Gastroesophageal sphincter (tissue), 4 donors: ENCODE measurements around the gene SELENOW. TPM values are rescaled to one million over a fixed set of nuclear protein-coding genes. Genes with fewer than 3 reads are reported as not detected.
"Not testable (repeated sequence)": the region's sequence is repeated elsewhere in the genome, so short reads cannot be mapped to it uniquely, and the experiment has no call there.

Source experiments
- ATAC-seq: fragments of 150-250 bp; one replicate; pipeline ENCODE4 v1.9.1; 2016; ENCODE audit warnings: mild to moderate bottlenecking, moderate library complexity
- H3K27ac ChIP-seq, 4 donors: fragments of 200-600 bp; sonication (generic) in 3 of 4; 1 replicate in 3 of 4; 2 replicates in 1 of 4; pipeline ENCODE4 v1.5.1; 2016 to 2019
- H3K27me3 ChIP-seq: fragments of 200-600 bp; sonication (generic); one replicate; pipeline ENCODE4 v1.5.1; 2019
- H3K36me3 ChIP-seq, 2 donors: fragments of 200-600 bp; sonication (generic); one replicate each; pipeline ENCODE4 v1.5.1; 2019; ENCODE audit warnings: control low read depth in 1 of 2
- H3K4me1 ChIP-seq, 3 donors: fragments of 200-600 bp; sonication (generic); 1 replicate in 2 of 3; 2 replicates in 1 of 3; pipeline ENCODE4 v1.5.1; 2016 to 2019; ENCODE audit warnings: control low read depth in 2 of 3
- H3K4me3 ChIP-seq, 2 donors: fragments of 200-600 bp; sonication (generic); one replicate each; pipeline ENCODE4 v1.5.1; 2019; ENCODE audit warnings: mild to moderate bottlenecking in 1 of 2, moderate library complexity in 1 of 2
- H3K9me3 ChIP-seq, 3 donors: fragments of 200-600 bp; sonication (generic); one replicate each; pipeline ENCODE4 v1.5.1; 2017 to 2019; ENCODE audit warnings: control low read depth in 2 of 3
- EP300 ChIP-seq: sonication (generic); formaldehyde crosslinking; IDR thresholded peaks from one replicate; pipeline ENCODE4 v1.6.1; 2017; ENCODE audit warnings: antibody characterized with exemption, mild to moderate bottlenecking
- POLR2A ChIP-seq, 2 donors: fragments of 450-650 bp; IDR thresholded peaks; one replicate each; pipeline ENCODE4 v1.6.1; 2017; ENCODE audit warnings: antibody characterized with exemption in 2 of 2, mild to moderate bottlenecking in 2 of 2, moderate library complexity in 1 of 2
- POLR2AphosphoS5 ChIP-seq: sonication (generic); formaldehyde crosslinking; IDR thresholded peaks from one replicate; pipeline ENCODE4 v1.6.1; 2017; ENCODE audit warnings: antibody characterized with exemption
- WGBS, 2 donors: methylation state at CpG; one replicate each; pipeline ENCODE4 v1.1.5; 2018; ENCODE audit warnings: low coverage in 1 of 2; 5-methylcytosine and 5-hydroxymethylcytosine counted together
- total RNA-seq, 4 donors: library from RNA; depleted of rRNA; stranded (reverse); fragments of >200 nt; gene quantifications; one replicate each; pipeline ENCODE4 v1.1.0, GENCODE V29; 2016
- TF ChIP-seq, protein P1 (sequence below), 4 experiments: fragments of 200-600 bp in 2 of 4; fragments of 450-650 bp in 2 of 4; sonication (generic) in 1 of 4; IDR thresholded peaks; one replicate each; pipeline ENCODE4 v1.5.1; 2017 to 2019; ENCODE audit warnings: antibody characterized with exemption in 4 of 4, mild to moderate bottlenecking in 2 of 4, moderate library complexity in 2 of 4

The SELENOW gene
- total RNA-seq, 4 donors from 2014 or later, result 1,196 to 1,646 (median 1,370) TPM

GRCh38 chr19:47786566-47786965, 8.1 kb downstream of the SELENOW start:
- Histone ChIP-seq H3K36me3 (peaks cover 0 to 63% of the 10 kb centered on the region in 2 donors), H3K4me1 (peaks cover 3 to 67% (median 11%) of the 10 kb centered on the region in 3 donors), H3K27me3 (no peaks in the 10 kb centered on the region), H3K9me3 (no peaks in the 10 kb centered on the region), H3K27ac (peak overlapping the region in 2 of 4 donors; percentile 54 to 56), H3K4me3 (no peak overlapping the region)
- 75% methylated on average over 4 of the region's 7 CpGs; no CpG with 5 or more reads in 1 of the 2 donors for WGBS, 2 donors
- TF ChIP-seq, protein P1, sequence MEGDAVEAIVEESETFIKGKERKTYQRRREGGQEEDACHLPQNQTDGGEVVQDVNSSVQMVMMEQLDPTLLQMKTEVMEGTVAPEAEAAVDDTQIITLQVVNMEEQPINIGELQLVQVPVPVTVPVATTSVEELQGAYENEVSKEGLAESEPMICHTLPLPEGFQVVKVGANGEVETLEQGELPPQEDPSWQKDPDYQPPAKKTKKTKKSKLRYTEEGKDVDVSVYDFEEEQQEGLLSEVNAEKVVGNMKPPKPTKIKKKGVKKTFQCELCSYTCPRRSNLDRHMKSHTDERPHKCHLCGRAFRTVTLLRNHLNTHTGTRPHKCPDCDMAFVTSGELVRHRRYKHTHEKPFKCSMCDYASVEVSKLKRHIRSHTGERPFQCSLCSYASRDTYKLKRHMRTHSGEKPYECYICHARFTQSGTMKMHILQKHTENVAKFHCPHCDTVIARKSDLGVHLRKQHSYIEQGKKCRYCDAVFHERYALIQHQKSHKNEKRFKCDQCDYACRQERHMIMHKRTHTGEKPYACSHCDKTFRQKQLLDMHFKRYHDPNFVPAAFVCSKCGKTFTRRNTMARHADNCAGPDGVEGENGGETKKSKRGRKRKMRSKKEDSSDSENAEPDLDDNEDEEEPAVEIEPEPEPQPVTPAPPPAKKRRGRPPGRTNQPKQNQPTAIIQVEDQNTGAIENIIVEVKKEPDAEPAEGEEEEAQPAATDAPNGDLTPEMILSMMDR (IDR thresholded peaks at IDR 0.05), result no peak
- TF ChIP-seq POLR2A (IDR thresholded peaks at IDR 0.05) (no peak), EP300 (no peak), POLR2AphosphoS5 (no peak)
- no peak for ATAC-seq

GRCh38 chr19:47787307-47787706, 8.8 kb downstream of the SELENOW start:
- Histone ChIP-seq H3K36me3 (peaks cover 0 to 59% of the 10 kb centered on the region in 2 donors), H3K27ac (peak overlapping the region in 3 of 4 donors; percentile 4 to 56 (median 54)), H3K4me1 (peaks cover under 1 to 60% (median 4%) of the 10 kb centered on the region in 3 donors)
- H3K27me3 ChIP-seq, ATAC-seq, H3K4me3 ChIP-seq, H3K9me3 ChIP-seq: not testable (repeated sequence)
- WGBS, 2 donors, result 65 to 72% methylated on average over 2 to 3 of the region's 10 CpGs

DNA sequence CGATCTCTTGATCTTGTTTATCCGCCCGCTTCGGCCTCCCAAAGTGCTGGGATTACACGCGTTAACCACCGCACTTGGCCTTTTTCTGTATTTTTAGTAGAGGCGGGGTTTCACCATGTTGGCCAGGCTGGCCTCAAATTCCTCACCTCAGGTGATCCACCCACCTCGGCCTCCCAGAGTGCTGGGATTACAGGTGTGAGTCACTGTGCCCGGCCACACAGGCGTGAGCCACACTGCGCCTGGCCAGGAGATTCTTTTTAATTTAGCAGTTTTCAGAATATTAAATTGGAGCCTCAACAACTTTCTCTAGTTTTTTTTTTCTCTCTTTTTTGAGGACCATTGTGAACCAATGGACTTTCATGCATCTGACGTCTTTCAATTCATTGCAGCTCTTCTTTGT, 11.3 kb downstream of the SELENOW start:
- not testable (repeated sequence) for H3K4me3 ChIP-seq, H3K27ac ChIP-seq, H3K27me3 ChIP-seq, H3K9me3 ChIP-seq, ATAC-seq
- H3K4me1 ChIP-seq, result peaks cover 0 to 36% (median 0%) of the 10 kb centered on the region in 3 donors
- peaks cover 0 to 34% of the 10 kb centered on the region in 2 donors for H3K36me3 ChIP-seq
- 93 to 95% methylated on average over 7 to 11 of the region's 13 CpGs for WGBS, 2 donors

DNA sequence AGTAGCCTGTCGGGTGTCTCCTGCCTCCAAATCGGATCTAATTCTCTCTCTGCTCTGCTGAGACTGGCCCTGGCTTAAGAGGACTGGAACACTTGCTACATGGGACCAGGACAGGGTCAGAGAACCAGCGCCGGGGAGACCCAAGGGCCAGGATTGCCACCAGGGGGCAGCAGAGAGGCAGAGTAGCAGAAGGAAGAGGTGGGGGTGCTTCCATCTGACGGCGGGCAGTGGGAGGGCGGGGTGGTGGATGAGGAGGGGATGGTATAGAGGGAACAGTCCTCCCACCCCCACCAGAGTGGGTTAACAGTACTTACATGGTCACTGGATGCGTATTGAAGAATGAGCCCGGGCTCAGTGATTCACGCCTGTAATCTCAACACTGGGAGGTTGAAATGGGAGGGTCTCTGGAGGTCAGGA, 11.9 kb downstream of the SELENOW start:
- Histone ChIP-seq H3K4me1 (peaks cover 0 to 36% (median 0%) of the 10 kb centered on the region in 3 donors), H3K27ac (no peak overlapping the region), H3K36me3 (peaks cover 0 to 28% of the 10 kb centered on the region in 2 donors), H3K9me3 (no peaks in the 10 kb centered on the region), H3K4me3 (no peak overlapping the region), H3K27me3 (no peaks in the 10 kb centered on the region)
- TF ChIP-seq POLR2AphosphoS5, result no peak
- TF ChIP-seq, protein P1 (IDR thresholded peaks at IDR 0.05), result peak; percentile 60 to 88 (median 82)
- 13 to 24% methylated on average over 2 to 4 of the region's 10 CpGs for WGBS, 2 donors
- peak; percentile 66 for ATAC-seq

DNA sequence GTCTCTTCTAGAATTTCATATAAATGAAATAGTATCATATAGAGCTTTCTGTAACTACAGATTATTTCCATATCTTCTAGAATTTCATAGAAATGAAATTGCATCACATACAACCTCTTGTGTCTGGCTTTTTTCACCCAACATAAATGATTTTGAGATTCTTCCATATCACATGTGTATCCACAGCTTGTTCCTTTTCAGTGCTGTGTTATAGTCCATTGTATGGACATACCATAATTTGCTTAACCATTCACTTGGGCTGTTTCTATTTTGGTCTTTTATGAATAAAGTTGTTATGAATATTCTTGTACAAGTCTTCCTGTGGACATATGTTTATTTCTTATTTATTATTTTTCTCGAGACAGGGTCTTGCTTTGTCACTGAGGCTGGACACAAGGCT, 14.1 kb downstream of the SELENOW start:
- peaks cover 0 to 7% of the 10 kb centered on the region in 2 donors for H3K36me3 ChIP-seq
- 80 to 100% methylated on average over 1 of the region's 1 CpG for WGBS, 2 donors
- no peak for TF ChIP-seq EP300
- TF ChIP-seq, protein P1 (IDR thresholded peaks at IDR 0.05), result no peak
- TF ChIP-seq POLR2AphosphoS5, result no peak
- TF ChIP-seq POLR2A (IDR thresholded peaks at IDR 0.05), result no peak
- no peaks in the 10 kb centered on the region for H3K9me3 ChIP-seq
- H3K27me3 ChIP-seq, result no peaks in the 10 kb centered on the region
- ATAC-seq, result no peak
- H3K4me1 ChIP-seq, result peaks cover 0 to 23% (median 0%) of the 10 kb centered on the region in 3 donors
- H3K27ac ChIP-seq, result no peak overlapping the region
- H3K4me3 ChIP-seq, result no peak overlapping the region

- WGBS, 2 donors, result 69 to 93% methylated on average over 4 to 13 of the region's 18 CpGs
- TF ChIP-seq POLR2AphosphoS5, result no peak
- TF ChIP-seq POLR2A (IDR thresholded peaks at IDR 0.05), result no peak
- TF ChIP-seq EP300, result no peak
- ATAC-seq, result no peak
- H3K9me3 ChIP-seq, result no peaks in the 10 kb centered on the region
- H3K27ac ChIP-seq, result no peak overlapping the region
- no peaks in the 10 kb centered on the region for H3K36me3 ChIP-seq
- H3K4me1 ChIP-seq, result peaks cover 0 to 8% (median 0%) of the 10 kb centered on the region in 3 donors
- no peak overlapping the region for H3K4me3 ChIP-seq
- no peaks in the 10 kb centered on the region for H3K27me3 ChIP-seq
Observed at GRCh38 chr19:47794526-47794925, 16.0 kb downstream of the SELENOW start.
